H9 (cell line): Measurements from ENCODE around the gene RSAD2. TPM values are rescaled to one million over a fixed set of nuclear protein-coding genes. Genes with fewer than 3 reads are reported as not detected.
"Not testable (repeated sequence)": the region's sequence is repeated elsewhere in the genome, so short reads cannot be mapped to it uniquely, and the experiment has no call there.

Experiments
- DNase-seq: peaks from one replicate; pipeline ENCODE4 v3.0.0-alpha.2; 2017
- H2AFZ ChIP-seq: one replicate; pipeline ENCODE4 v1.6.1; 2013; ENCODE audit warnings: mild to moderate bottlenecking, low read length, control low read depth, moderate library complexity
- H2AK5ac ChIP-seq: 2 replicates; pipeline ENCODE4 v1.6.1; 2013; ENCODE audit warnings: low read length, control low read depth, mixed read lengths; ENCODE audit not compliant: insufficient read length
- H2BK120ac ChIP-seq: one replicate; pipeline ENCODE4 v1.6.1; 2013; ENCODE audit warnings: low read depth, mild to moderate bottlenecking, low read length, control low read depth, inconsistent platforms; ENCODE audit not compliant: poor library complexity, severe bottlenecking
- H2BK12ac ChIP-seq: 2 replicates; pipeline ENCODE4 v1.6.1; 2013; ENCODE audit warnings: low read length, control low read depth, mixed read lengths, low read depth; ENCODE audit not compliant: insufficient read length
- H2BK15ac ChIP-seq: 2 replicates; pipeline ENCODE4 v1.6.1; 2013; ENCODE audit warnings: low read depth, low read length, control low read depth
- H2BK20ac ChIP-seq: one replicate; pipeline ENCODE4 v1.6.1; 2013; ENCODE audit warnings: low read depth, mild to moderate bottlenecking, low read length, control low read depth, inconsistent platforms; ENCODE audit not compliant: poor library complexity, severe bottlenecking
- H2BK5ac ChIP-seq: 2 replicates; pipeline ENCODE4 v1.6.1; 2013; ENCODE audit warnings: low read length, control low read depth, mixed read lengths; ENCODE audit not compliant: insufficient read length
- H3K14ac ChIP-seq: 2 replicates; pipeline ENCODE4 v1.6.1; 2013; ENCODE audit warnings: low read length, control low read depth; ENCODE audit not compliant: insufficient read depth
- H3K18ac ChIP-seq: 2 replicates; pipeline ENCODE4 v1.6.1; 2013; ENCODE audit warnings: low read depth, mild to moderate bottlenecking, mixed read lengths, low read length, control low read depth; ENCODE audit not compliant: insufficient read length
- H3K23ac ChIP-seq: 2 replicates; pipeline ENCODE4 v1.6.1; 2013; ENCODE audit warnings: low read length, control low read depth, mixed read lengths, low read depth; ENCODE audit not compliant: insufficient read length
- H3K23me2 ChIP-seq: 2 replicates; pipeline ENCODE4 v1.6.1; 2013; ENCODE audit warnings: low read depth, mild to moderate bottlenecking, mixed read lengths, low read length, control low read depth; ENCODE audit not compliant: insufficient read length, poor library complexity, severe bottlenecking
- H3K27ac ChIP-seq: 2 replicates; pipeline ENCODE4 v1.5.1; 2013; ENCODE audit warnings: low read length, control low read depth, mixed read lengths, low read depth; ENCODE audit not compliant: insufficient read length
- H3K27me3 ChIP-seq: 2 replicates; pipeline ENCODE4 v1.6.1; 2013; ENCODE audit warnings: low read length, control low read depth, inconsistent platforms; ENCODE audit not compliant: insufficient read depth
- H3K4ac ChIP-seq: 2 replicates; pipeline ENCODE4 v1.6.1; 2013; ENCODE audit warnings: low read depth, mild to moderate bottlenecking, control low read depth, inconsistent platforms, low read length, moderate library complexity
- H3K4me1 ChIP-seq: 2 replicates; pipeline ENCODE4 v1.6.1; 2013; ENCODE audit warnings: low read length, control low read depth, inconsistent platforms; ENCODE audit not compliant: insufficient read depth
- H3K4me2 ChIP-seq: 2 replicates; pipeline ENCODE4 v1.6.1; 2013; ENCODE audit warnings: low read length, control low read depth, mixed read lengths; ENCODE audit not compliant: insufficient read length, insufficient read depth
- H3K56ac ChIP-seq: 2 replicates; pipeline ENCODE4 v1.6.1; 2013; ENCODE audit warnings: low read depth, mild to moderate bottlenecking, mixed read lengths, low read length, control low read depth; ENCODE audit not compliant: insufficient read length
- H3K79me1 ChIP-seq: 2 replicates; pipeline ENCODE4 v1.6.1; 2013; ENCODE audit warnings: low read depth, mild to moderate bottlenecking, moderate library complexity, low read length, control low read depth, inconsistent platforms; ENCODE audit not compliant: insufficient read depth, poor library complexity, severe bottlenecking
- H3K79me2 ChIP-seq: 2 replicates; pipeline ENCODE4 v1.6.1; 2013; ENCODE audit warnings: low read length, control low read depth, inconsistent platforms; ENCODE audit not compliant: insufficient read depth
- H3K9ac ChIP-seq: 2 replicates; pipeline ENCODE4 v1.6.1; 2013; ENCODE audit warnings: low read length, control low read depth, mixed read lengths; ENCODE audit not compliant: insufficient read length; ENCODE audit errors: extremely low read depth
- H3K9me3 ChIP-seq: one replicate; pipeline ENCODE4 v1.6.1; 2013; ENCODE audit warnings: low read depth, low read length, inconsistent platforms; ENCODE audit not compliant: control insufficient read depth
- H3T11ph ChIP-seq: one replicate; pipeline ENCODE4 v1.6.1; 2013; ENCODE audit warnings: mild to moderate bottlenecking, low read length, control low read depth, inconsistent platforms
- H4K20me1 ChIP-seq: one replicate; pipeline ENCODE4 v1.6.1; 2013; ENCODE audit not compliant: control insufficient read depth, insufficient read length, insufficient read depth
- H4K5ac ChIP-seq: 2 replicates; pipeline ENCODE4 v1.6.1; 2013; ENCODE audit warnings: low read depth, mild to moderate bottlenecking, mixed read lengths, low read length, control low read depth; ENCODE audit not compliant: insufficient read length
- H4K8ac ChIP-seq: replicated peaks from 2 replicates; pipeline ENCODE4 v1.6.1; 2013; ENCODE audit warnings: low read length, control low read depth, mixed read lengths, low read depth; ENCODE audit not compliant: insufficient read length
- H4K91ac ChIP-seq: 2 replicates; pipeline ENCODE4 v1.6.1; 2013; ENCODE audit warnings: low read depth, mild to moderate bottlenecking, moderate library complexity, mixed read lengths, low read length, control low read depth; ENCODE audit not compliant: insufficient read length
- H3K27ac Mint-ChIP-seq, 3 experiments: 2 replicates in 2 of 3; 3 replicates in 1 of 3; pipeline ENCODE4 v1.8.0; 2020 to 2021; ENCODE audit warnings: mixed read lengths in 3 of 3, mild to moderate bottlenecking in 1 of 3, moderate library complexity in 1 of 3
- H3K27me3 Mint-ChIP-seq: 2 replicates; pipeline ENCODE4 v1.8.0; 2021; ENCODE audit warnings: low read depth, mild to moderate bottlenecking, moderate library complexity, mixed read lengths
- H3K36me3 Mint-ChIP-seq, 3 experiments: 2 replicates in 2 of 3; 3 replicates in 1 of 3; pipeline ENCODE4 v1.8.0; 2020 to 2021; ENCODE audit warnings: low read depth in 3 of 3, mixed read lengths in 3 of 3; ENCODE audit not compliant: insufficient read depth in 1 of 3
- H3K4me1 Mint-ChIP-seq, 2 experiments: 2 replicates each; pipeline ENCODE4 v1.8.0; 2020; ENCODE audit warnings: mixed read lengths in 2 of 2
- H3K4me3 Mint-ChIP-seq, 2 experiments: 2 replicates in 1 of 2; 3 replicates in 1 of 2; pipeline ENCODE4 v1.8.0; 2020 to 2021; ENCODE audit warnings: mild to moderate bottlenecking in 2 of 2, mixed read lengths in 2 of 2, moderate library complexity in 1 of 2
- H3K9me3 Mint-ChIP-seq, 2 experiments: 2 replicates in 1 of 2; 3 replicates in 1 of 2; pipeline ENCODE4 v1.8.0; 2020; ENCODE audit warnings: mild to moderate bottlenecking in 2 of 2, mixed read lengths in 2 of 2, moderate library complexity in 1 of 2
- WGBS: extraction: QIAGEN DNeasy Blood & Tissue Kit; methylation state at CpG from one replicate; pipeline ENCODE4 v1.1.7; 2013; ENCODE audit warnings: missing lambda C conversion rate, low lambda C conversion rate, mixed read lengths; ENCODE audit not compliant: insufficient read length; ENCODE audit errors: extremely low coverage; 5-methylcytosine and 5-hydroxymethylcytosine counted together
- total RNA-seq: library from RNA; stranded (reverse); gene quantifications from 2 replicates; pipeline ENCODE4 v1.2.1, GENCODE V29; 2021
- TF ChIP-seq, protein P1 (sequence below): fragments of 200-600 bp; sonication (generic); conservative IDR thresholded peaks from 3 replicates; pipeline ENCODE4 v1.8.0; 2021; ENCODE audit warnings: antibody characterized with exemption, mild to moderate bottlenecking

RSAD2 gene
- total RNA-seq, 1 experiment from 2014 or later, result not detected

DNA sequence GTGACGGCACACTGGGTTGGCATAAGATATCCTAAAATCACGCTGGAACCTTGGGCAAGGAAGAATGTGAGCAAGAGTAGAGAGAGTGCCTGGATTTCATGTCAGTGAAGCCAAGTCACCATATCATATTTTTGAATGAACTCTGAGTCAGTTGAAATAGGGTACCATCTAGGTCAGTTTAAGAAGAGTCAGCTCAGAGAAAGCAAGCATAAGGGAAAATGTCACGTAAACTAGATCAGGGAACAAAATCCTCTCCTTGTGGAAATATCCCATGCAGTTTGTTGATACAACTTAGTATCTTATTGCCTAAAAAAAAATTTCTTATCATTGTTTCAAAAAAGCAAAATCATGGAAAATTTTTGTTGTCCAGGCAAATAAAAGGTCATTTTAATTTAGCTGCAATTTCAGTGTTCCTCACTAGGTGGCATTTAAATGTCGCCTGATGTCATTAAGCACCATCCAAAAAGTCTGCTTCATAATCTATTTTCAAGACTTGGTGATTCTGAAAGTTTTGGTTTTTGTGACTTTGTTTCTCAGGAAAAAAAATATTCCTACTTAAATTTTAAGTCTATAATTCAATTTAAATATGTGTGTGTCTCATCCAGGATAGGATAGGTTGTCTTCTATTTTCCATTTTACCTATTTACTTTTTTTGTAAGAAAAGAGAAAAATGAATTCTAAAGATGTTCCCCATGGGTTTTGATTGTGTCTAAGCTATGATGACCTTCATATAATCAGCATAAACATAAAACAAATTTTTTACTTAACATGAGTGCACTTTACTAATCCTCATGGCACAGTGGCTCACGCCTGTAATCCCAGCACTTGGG, 19.6 kb downstream of the RSAD2 start:
- peaks cover 9% of the 10 kb centered on the region in 2 experiments for H3K9me3 Mint-ChIP-seq
- H3K4me1 Mint-ChIP-seq, result peaks cover 0 to 3% of the 10 kb centered on the region in 2 experiments; a peak in 1 of 4 replicates
- no peak overlapping the region for H3K23ac ChIP-seq
- TF ChIP-seq, protein P1, sequence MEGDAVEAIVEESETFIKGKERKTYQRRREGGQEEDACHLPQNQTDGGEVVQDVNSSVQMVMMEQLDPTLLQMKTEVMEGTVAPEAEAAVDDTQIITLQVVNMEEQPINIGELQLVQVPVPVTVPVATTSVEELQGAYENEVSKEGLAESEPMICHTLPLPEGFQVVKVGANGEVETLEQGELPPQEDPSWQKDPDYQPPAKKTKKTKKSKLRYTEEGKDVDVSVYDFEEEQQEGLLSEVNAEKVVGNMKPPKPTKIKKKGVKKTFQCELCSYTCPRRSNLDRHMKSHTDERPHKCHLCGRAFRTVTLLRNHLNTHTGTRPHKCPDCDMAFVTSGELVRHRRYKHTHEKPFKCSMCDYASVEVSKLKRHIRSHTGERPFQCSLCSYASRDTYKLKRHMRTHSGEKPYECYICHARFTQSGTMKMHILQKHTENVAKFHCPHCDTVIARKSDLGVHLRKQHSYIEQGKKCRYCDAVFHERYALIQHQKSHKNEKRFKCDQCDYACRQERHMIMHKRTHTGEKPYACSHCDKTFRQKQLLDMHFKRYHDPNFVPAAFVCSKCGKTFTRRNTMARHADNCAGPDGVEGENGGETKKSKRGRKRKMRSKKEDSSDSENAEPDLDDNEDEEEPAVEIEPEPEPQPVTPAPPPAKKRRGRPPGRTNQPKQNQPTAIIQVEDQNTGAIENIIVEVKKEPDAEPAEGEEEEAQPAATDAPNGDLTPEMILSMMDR, result peak; percentile 71
- no peaks in the 10 kb centered on the region for H3K23me2 ChIP-seq
- no peak overlapping the region for H3K18ac ChIP-seq
- H2BK5ac ChIP-seq, result no peak overlapping the region
- H4K5ac ChIP-seq, result no peak overlapping the region
- no peaks in the 10 kb centered on the region for H3K27me3 ChIP-seq
- no peak overlapping the region for H4K8ac ChIP-seq
- H4K20me1 ChIP-seq, result no peaks in the 10 kb centered on the region
- H3K14ac ChIP-seq, result no peak overlapping the region
- no peak overlapping the region for H4K91ac ChIP-seq
- no peak for DNase-seq
- no peaks in the 10 kb centered on the region for H3K9me3 ChIP-seq
- H3K4ac ChIP-seq, result no peak overlapping the region
- no peak overlapping the region for H3K4me2 ChIP-seq
- H3K27me3 Mint-ChIP-seq, result peaks cover 2% of the 10 kb centered on the region
- no peak overlapping the region for H3K27ac ChIP-seq
- no peaks in the 10 kb centered on the region for H3K79me1 ChIP-seq
- H2BK12ac ChIP-seq, result no peak overlapping the region
- no CpG with 5 or more reads among the region's 5 CpGs for WGBS
- H2AFZ ChIP-seq, result no peak overlapping the region
- H3T11ph ChIP-seq, result no peak overlapping the region
- H3K36me3 Mint-ChIP-seq, result peaks cover 0 to 5% (median 3%) of the 10 kb centered on the region in 3 experiments; a peak in 4 of 7 replicates
- no peak overlapping the region for H3K56ac ChIP-seq
- no peak overlapping the region for H2BK15ac ChIP-seq
- no peak overlapping the region for H2BK20ac ChIP-seq
- H2AK5ac ChIP-seq, result no peak overlapping the region
- no peak overlapping the region for H3K27ac Mint-ChIP-seq
- H3K79me2 ChIP-seq, result no peaks in the 10 kb centered on the region
- H3K9ac ChIP-seq, result no peak overlapping the region
- H3K4me3 Mint-ChIP-seq, result no peak overlapping the region
- H2BK120ac ChIP-seq, result no peak overlapping the region
- no peaks in the 10 kb centered on the region for H3K4me1 ChIP-seq

DNA sequence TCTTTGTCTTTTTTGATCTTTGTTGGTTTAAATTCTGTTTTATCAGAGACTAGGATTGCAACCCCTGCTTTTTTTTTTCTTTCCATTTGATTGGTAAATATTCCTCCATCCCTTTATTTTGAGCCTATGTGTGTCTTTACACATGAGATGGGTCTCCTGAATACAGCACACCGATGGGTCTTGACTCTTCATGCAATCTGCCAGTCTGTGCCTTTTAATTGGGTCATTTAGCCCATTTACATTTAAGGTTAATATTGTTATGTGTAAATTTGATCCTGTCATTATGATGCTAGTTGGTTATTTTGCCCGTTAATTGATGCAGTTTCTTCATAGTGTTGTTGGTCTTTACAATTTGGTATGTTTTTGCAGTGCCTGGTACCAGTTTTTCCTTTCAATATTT, 25.0 kb downstream of the RSAD2 start:
- WGBS, result no CpG with 5 or more reads among the region's 2 CpGs
- H3K18ac ChIP-seq, H3K9ac ChIP-seq, H3K79me2 ChIP-seq, H3K27me3 ChIP-seq, H3T11ph ChIP-seq, H3K56ac ChIP-seq, H2BK12ac ChIP-seq, H3K14ac ChIP-seq, H2AFZ ChIP-seq, DNase-seq, H2BK120ac ChIP-seq, H3K79me1 ChIP-seq, H3K4me3 Mint-ChIP-seq, H3K4me1 ChIP-seq, H4K91ac ChIP-seq, H3K9me3 ChIP-seq, H3K27ac Mint-ChIP-seq, H4K5ac ChIP-seq, H2BK20ac ChIP-seq, H2BK15ac ChIP-seq, H3K27ac ChIP-seq, H3K4me1 Mint-ChIP-seq, H3K4me2 ChIP-seq, H4K8ac ChIP-seq, H2BK5ac ChIP-seq, H3K36me3 Mint-ChIP-seq, H4K20me1 ChIP-seq, H3K4ac ChIP-seq, H3K27me3 Mint-ChIP-seq, H2AK5ac ChIP-seq, H3K23me2 ChIP-seq, H3K23ac ChIP-seq: not testable (repeated sequence)
- peaks cover 14 to 21% of the 10 kb centered on the region in 2 experiments for H3K9me3 Mint-ChIP-seq
